ENCODE measurements around the gene TSPAN10.

TSPAN10 gene

GRCh38 chr17:81696218-81696941 is 59.4 kb downstream of the TSPAN10 start:
- no peak for DNase-seq (ENCODE audit: low spot score)
- TF ChIP-seq CTCF (IDR thresholded peaks at IDR 0.05; ENCODE audit: extremely low read depth, insufficient read depth, missing control alignments): no peak
- in situ Hi-C loops (cut with MboI; ENCODE audit: low pct_unique_long_range_greater_than_20kb, low sequenced_read_pairs, unreplicated experiment): no loop called here

- in situ Hi-C loops (cut with MboI; ENCODE audit: low pct_unique_long_range_greater_than_20kb, low sequenced_read_pairs, unreplicated experiment): no loop called here
- TF ChIP-seq CTCF (IDR thresholded peaks at IDR 0.05; ENCODE audit: extremely low read depth, insufficient read depth, missing control alignments): no peak
Observed at GRCh38 chr17:81697261-81698044, 60.5 kb downstream of the TSPAN10 start.

More at GRCh38 chr17:81697261-81698044, 60.5 kb downstream of the TSPAN10 start:
- DNase-seq (ENCODE audit: low spot score): no peak

Measured in GM13977 (cell line).